Pancreas (tissue), 10 donors: ENCODE measurements around the gene DMBX1. TPM values are rescaled to one million over a fixed set of nuclear protein-coding genes. Genes with fewer than 3 reads are reported as not detected.
A peak's percentile ranks its signal among the peaks of the same experiment; 100 is the strongest.

Experiments used
- ATAC-seq, 4 donors: fragments of 200-7000 bp; cut with Tn5 transposase; one replicate each; pipeline versions ENCODE4 v1.8.0 to v1.9.1; 2020; ENCODE audit warnings: mild to moderate bottlenecking in 4 of 4, moderate library complexity in 4 of 4
- DNase-seq, 6 donors: peaks; one replicate each; pipeline ENCODE4 v3.0.0-alpha.2; 2020
- FAIRE-seq: peaks from 2 replicates; lab custom pipeline; 2012; peaks lifted over from hg19 to GRCh38; lab: Jason Lieb, UNC
- H3K27ac ChIP-seq, 4 donors: fragments of 200-600 bp; sonication (generic); 1 replicate in 3 of 4; 2 replicates in 1 of 4; pipeline versions ENCODE4 v1.5.0 to v1.8.0; 2020
- H3K27me3 ChIP-seq, 4 donors: fragments of 200-600 bp; one replicate each; pipeline ENCODE4 v1.8.0; 2021
- H3K36me3 ChIP-seq, 3 donors: fragments of 200-600 bp; sonication (generic) in 1 of 3; one replicate each; pipeline versions ENCODE4 v1.5.0 to v1.8.0; 2020 to 2021
- H3K4me1 ChIP-seq, 3 donors: fragments of 200-600 bp; one replicate each; pipeline ENCODE4 v1.8.0; 2021
- H3K4me3 ChIP-seq, 4 donors: fragments of 200-600 bp; sonication (generic) in 2 of 4; one replicate each; pipeline versions ENCODE4 v1.5.0 to v1.8.0; 2020 to 2021
- H3K9me3 ChIP-seq, 4 donors: fragments of 200-600 bp; one replicate each; pipeline ENCODE4 v1.8.0; 2021
- WGBS, 2 donors: extraction: QIAGEN DNeasy Blood & Tissue Kit; methylation state at CpG; one replicate each; pipeline ENCODE4 v1.1.7; 2013; 5-methylcytosine and 5-hydroxymethylcytosine counted together
- intact Hi-C, 3 donors: fragments of 100-400 bp; cut with DNase I; formaldehyde crosslinking; loops; one replicate each; pipeline versions ENCODE4 v1.11.1 to v1.14.2; 2022
- polyA plus RNA-seq, 2 donors: library from polyadenylated mRNA; stranded (reverse); fragments of 200-250 nt; gene quantifications; one replicate each; pipeline ENCODE4 v1.2.3, GENCODE V29; 2013
- total RNA-seq, 6 donors: library from RNA; stranded (reverse); fragmentation: NEBNext Ultra II Directional in 4 of 6; extraction: Animal tissue kit (Norgen Biotek cat#: 25700) in 4 of 6; gene quantifications; one replicate each; pipeline versions ENCODE4 v1.2.1 to v1.2.4, GENCODE V29; 2021 to 2023
- TF ChIP-seq, protein P1 (sequence below), 4 donors: fragments of 200-600 bp; sonication (generic) in 3 of 4; IDR thresholded peaks; one replicate each; pipeline versions ENCODE4 v1.5.0 to v1.8.0; 2021; ENCODE audit warnings: antibody characterized with exemption in 4 of 4
- donor health status: healthy with polysubstance abuse.
- donor health status: DM: no; HTN: no; CAD: no; lungs with moderate emphysema.
- donor health status: DM: no; HTN: no; CAD: no.
- donor health status: control.
- donor health status: control.
- donor health status: Bipolar disorder and iron deficiency.
- donor health status: DM: yes; HTN: yes; CAD: no.
- donor health status: DM: no; HTN: no; CAD: no.
- donor health status: DM: no; HTN: no; CAD: no.
- donor health status: DM: yes; HTN: yes; CAD: no.

Gene DMBX1
- total and polyA plus RNA-seq, 8 donors = not detected

DNA sequence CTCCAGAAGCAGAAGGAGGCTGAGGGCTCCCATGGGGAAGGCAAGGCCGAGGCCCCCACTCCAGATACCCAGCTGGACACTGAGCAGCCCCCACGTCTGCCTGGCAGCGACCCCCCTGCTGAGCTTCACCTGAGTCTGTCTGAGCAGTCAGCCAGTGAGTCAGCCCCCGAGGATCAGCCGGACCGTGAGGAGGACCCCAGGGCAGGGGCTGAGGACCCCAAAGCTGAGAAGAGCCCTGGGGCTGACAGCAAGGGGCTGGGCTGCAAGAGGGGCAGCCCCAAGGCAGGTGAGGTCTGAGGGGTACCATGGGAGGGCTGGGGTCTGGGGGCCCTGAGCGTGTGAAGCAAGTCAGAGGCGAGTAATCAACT, 21.3 kb downstream of the DMBX1 start:
- H3K4me1 ChIP-seq = no peaks in the 10 kb centered on the region
- H3K9me3 ChIP-seq = no peaks in the 10 kb centered on the region
- 68 to 70% methylated on average over 8 of the region's 8 CpGs for WGBS, 2 donors
- no peaks in the 10 kb centered on the region for H3K27me3 ChIP-seq
- TF ChIP-seq, protein P1, sequence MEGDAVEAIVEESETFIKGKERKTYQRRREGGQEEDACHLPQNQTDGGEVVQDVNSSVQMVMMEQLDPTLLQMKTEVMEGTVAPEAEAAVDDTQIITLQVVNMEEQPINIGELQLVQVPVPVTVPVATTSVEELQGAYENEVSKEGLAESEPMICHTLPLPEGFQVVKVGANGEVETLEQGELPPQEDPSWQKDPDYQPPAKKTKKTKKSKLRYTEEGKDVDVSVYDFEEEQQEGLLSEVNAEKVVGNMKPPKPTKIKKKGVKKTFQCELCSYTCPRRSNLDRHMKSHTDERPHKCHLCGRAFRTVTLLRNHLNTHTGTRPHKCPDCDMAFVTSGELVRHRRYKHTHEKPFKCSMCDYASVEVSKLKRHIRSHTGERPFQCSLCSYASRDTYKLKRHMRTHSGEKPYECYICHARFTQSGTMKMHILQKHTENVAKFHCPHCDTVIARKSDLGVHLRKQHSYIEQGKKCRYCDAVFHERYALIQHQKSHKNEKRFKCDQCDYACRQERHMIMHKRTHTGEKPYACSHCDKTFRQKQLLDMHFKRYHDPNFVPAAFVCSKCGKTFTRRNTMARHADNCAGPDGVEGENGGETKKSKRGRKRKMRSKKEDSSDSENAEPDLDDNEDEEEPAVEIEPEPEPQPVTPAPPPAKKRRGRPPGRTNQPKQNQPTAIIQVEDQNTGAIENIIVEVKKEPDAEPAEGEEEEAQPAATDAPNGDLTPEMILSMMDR (IDR thresholded peaks at IDR 0.05) = no peak
- no peak for FAIRE-seq
- H3K4me3 ChIP-seq = no peak overlapping the region
- peak in 1 of 6 donors; percentile 50 for DNase-seq
- no peaks in the 10 kb centered on the region for H3K36me3 ChIP-seq
- intact Hi-C loops = no loop called here
- no peak for ATAC-seq
- H3K27ac ChIP-seq = no peak overlapping the region

DNA sequence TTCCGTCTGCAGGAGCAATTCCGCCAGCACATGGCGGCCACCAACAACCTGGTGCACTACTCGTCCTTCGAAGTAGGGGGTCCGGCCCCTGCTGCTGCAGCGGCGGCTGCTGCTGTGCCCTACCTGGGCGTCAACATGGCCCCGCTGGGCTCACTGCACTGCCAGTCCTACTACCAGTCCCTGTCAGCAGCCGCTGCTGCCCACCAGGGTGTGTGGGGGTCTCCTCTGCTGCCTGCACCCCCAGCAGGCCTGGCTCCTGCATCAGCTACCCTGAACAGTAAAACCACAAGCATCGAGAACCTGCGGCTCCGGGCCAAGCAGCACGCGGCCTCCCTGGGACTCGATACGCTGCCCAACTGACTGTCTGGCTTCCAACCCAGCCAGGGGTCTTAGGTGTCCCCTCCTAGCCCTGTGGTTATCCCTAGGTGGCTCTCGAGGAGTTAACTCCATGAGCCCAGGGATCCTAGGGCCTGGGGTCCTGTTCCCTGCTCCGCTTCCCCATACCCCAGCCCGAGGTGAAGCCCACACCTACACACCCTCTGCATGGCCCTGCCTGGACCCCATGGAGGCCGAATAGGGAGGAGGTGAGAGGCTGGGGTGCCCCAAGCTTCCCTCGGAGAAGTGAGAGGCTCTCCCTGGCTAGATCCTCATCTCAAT, 22.6 kb downstream of the DMBX1 start:
- intact Hi-C loops = no loop called here
- WGBS, 2 donors = 77 to 80% methylated on average over 23 of the region's 23 CpGs
- Histone ChIP-seq H3K4me3 (no peak overlapping the region), H3K27ac (no peak overlapping the region), H3K27me3 (no peaks in the 10 kb centered on the region), H3K4me1 (no peaks in the 10 kb centered on the region), H3K36me3 (no peaks in the 10 kb centered on the region), H3K9me3 (no peaks in the 10 kb centered on the region)
- ATAC-seq (no peak), FAIRE-seq (no peak), DNase-seq (peak in 1 of 6 donors; percentile 51)
- TF ChIP-seq, protein P1 (IDR thresholded peaks at IDR 0.05) = no peak

DNA sequence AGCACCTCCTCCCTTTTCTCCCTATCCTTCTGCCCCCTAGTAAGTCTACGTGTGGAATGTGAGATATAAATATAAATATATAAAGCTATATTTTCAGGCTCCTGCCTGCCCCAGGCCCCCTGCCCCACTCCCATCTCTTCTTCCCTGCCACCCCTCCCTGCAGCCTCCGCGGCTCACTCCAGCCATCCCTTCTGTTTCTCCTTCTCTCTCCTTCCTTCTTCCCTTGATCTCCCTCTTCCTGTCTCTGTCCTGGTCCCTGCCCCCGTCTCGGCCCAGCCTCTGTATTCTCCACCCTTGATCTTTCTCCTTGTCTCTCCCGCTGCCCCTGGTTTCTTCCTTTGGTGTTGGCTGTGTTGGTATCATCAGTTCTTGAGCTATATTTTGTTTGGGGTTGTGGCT, 23.2 kb downstream of the DMBX1 start:
- no peak overlapping the region for H3K4me3 ChIP-seq
- no peaks in the 10 kb centered on the region for H3K27me3 ChIP-seq
- DNase-seq (peak in 1 of 6 donors; percentile 8), ATAC-seq (no peak), FAIRE-seq (no peak)
- H3K9me3 ChIP-seq = no peaks in the 10 kb centered on the region
- 82% methylated on average over 6 of the region's 6 CpGs for WGBS, 2 donors
- no peaks in the 10 kb centered on the region for H3K36me3 ChIP-seq
- no peaks in the 10 kb centered on the region for H3K4me1 ChIP-seq
- no peak overlapping the region for H3K27ac ChIP-seq
- intact Hi-C loops = no loop called here
- TF ChIP-seq, protein P1 (IDR thresholded peaks at IDR 0.05) = no peak

- DNase-seq (peak in 1 of 6 donors; percentile 22), ATAC-seq (no peak), FAIRE-seq (no peak)
- no peaks in the 10 kb centered on the region for H3K36me3 ChIP-seq
- WGBS, 2 donors = 77 to 80% methylated on average over 5 of the region's 5 CpGs
- no peaks in the 10 kb centered on the region for H3K9me3 ChIP-seq
- no peaks in the 10 kb centered on the region for H3K27me3 ChIP-seq
- intact Hi-C loops = no loop called here
- no peak overlapping the region for H3K4me3 ChIP-seq
- H3K27ac ChIP-seq = no peak overlapping the region
- TF ChIP-seq, protein P1 (IDR thresholded peaks at IDR 0.05) = no peak
- no peaks in the 10 kb centered on the region for H3K4me1 ChIP-seq
Measured at GRCh38 chr1:46513536-46513935, 23.9 kb downstream of the DMBX1 start.

- H3K9me3 ChIP-seq = no peaks in the 10 kb centered on the region
- H3K27me3 ChIP-seq = no peaks in the 10 kb centered on the region
- FAIRE-seq (no peak), DNase-seq (peak in 1 of 6 donors; percentile 31), ATAC-seq (no peak)
- no peaks in the 10 kb centered on the region for H3K4me1 ChIP-seq
- WGBS, 2 donors = 89 to 93% methylated on average over 6 of the region's 6 CpGs
- TF ChIP-seq, protein P1 (IDR thresholded peaks at IDR 0.05) = no peak
- H3K27ac ChIP-seq = no peak overlapping the region
- no peaks in the 10 kb centered on the region for H3K36me3 ChIP-seq
- intact Hi-C loops = no loop called here
- H3K4me3 ChIP-seq = no peak overlapping the region
Measured at GRCh38 chr1:46515576-46515975, 25.9 kb downstream of the DMBX1 start.
